ENCODE measurements around the gene TRUB2. TPM values are rescaled to one million over a fixed set of nuclear protein-coding genes. Genes with fewer than 3 reads are reported as not detected.

Gene TRUB2
- total RNA-seq: 10 to 100 TPM; 13.2 to 15.6 (median 15.3) TPM

DNA sequence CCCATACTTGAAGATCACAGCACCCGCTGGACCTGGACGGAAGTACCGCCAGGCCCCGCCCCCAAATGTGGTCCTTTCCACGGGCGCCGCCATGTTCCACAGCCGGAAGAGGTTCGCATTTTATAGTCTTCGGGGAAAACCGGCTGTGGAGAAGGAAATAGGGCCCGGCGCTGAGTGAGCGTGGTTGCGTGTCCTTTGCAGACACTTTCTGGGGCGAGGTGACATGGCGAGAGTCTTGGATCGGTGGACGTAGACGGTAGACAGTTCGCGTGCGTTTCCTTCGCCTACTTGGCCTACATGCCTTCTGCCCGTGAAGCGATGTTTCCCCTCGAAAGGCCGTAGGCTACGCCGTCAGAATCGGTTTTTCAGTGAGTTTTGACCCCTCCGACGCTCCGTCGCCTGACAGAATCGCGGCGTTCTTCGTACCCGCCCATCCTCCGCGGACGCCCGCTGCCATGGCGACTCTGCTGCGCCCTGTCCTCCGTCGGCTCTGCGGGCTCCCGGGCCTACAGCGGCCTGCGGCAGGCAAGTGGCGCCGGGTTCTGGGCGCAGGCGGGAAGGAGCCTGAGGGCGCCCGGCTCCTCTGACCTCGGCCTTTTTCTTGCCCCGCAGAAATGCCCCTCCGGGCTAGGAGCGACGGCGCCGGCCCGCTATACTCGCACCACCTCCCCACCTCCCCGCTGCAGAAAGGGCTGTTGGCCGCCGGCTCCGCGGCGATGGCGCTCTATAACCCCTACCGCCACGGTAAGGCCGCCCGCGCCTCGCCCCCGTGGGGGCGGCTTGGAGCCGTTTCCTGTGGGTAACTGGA, at the start of gene TRUB2, which contains the start of gene COQ4:
TRUB2 (minus strand) TSS at position 44 of the 808 bp plus-strand sequence; CDS start at position 5, 39 bp downstream.
COQ4 (plus strand) TSS at position 436 of the 808 bp plus-strand sequence; CDS start at position 456, 20 bp downstream.
- Histone ChIP-seq H3K9me3 (no peaks in the 10 kb centered on the region), H3K27ac (peak within 1 kb of the TSS; percentile 84 to 97 (median 96)), H3K4me3 (peak within 1 kb of the TSS; percentile 73 to 94 (median 89)), H3K27me3 (no peaks in the 10 kb centered on the region), H3K36me3 (peaks cover 3 to 60% (median 5%) of the 10 kb centered on the region in 3 donors), H3K4me1 (peaks cover 18 to 50% (median 35%) of the 10 kb centered on the region in 3 donors)
- 0 to 1% methylated on average over 20 to 65 of the region's 83 CpGs for WGBS, 2 donors
- intact Hi-C loops (cut with DNase I): no loop called here
- peak; percentile 60 for DNase-seq
- TF ChIP-seq POLR2A (IDR thresholded peaks at IDR 0.05): peak in 1 of 4 donors; percentile 26
- TF ChIP-seq, protein P1, sequence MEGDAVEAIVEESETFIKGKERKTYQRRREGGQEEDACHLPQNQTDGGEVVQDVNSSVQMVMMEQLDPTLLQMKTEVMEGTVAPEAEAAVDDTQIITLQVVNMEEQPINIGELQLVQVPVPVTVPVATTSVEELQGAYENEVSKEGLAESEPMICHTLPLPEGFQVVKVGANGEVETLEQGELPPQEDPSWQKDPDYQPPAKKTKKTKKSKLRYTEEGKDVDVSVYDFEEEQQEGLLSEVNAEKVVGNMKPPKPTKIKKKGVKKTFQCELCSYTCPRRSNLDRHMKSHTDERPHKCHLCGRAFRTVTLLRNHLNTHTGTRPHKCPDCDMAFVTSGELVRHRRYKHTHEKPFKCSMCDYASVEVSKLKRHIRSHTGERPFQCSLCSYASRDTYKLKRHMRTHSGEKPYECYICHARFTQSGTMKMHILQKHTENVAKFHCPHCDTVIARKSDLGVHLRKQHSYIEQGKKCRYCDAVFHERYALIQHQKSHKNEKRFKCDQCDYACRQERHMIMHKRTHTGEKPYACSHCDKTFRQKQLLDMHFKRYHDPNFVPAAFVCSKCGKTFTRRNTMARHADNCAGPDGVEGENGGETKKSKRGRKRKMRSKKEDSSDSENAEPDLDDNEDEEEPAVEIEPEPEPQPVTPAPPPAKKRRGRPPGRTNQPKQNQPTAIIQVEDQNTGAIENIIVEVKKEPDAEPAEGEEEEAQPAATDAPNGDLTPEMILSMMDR (IDR thresholded peaks at IDR 0.05): peak in 1 of 6 experiments; percentile 13

- 0% methylated on average over 8 to 10 of the region's 10 CpGs for WGBS, 2 donors
- Histone ChIP-seq H3K27me3 (no peaks in the 10 kb centered on the region), H3K27ac (peak overlapping the region; percentile 91 to 98 (median 95)), H3K4me1 (peaks cover 13 to 52% (median 35%) of the 10 kb centered on the region in 3 donors), H3K9me3 (no peaks in the 10 kb centered on the region), H3K36me3 (peaks cover 0 to 35% (median 0%) of the 10 kb centered on the region in 3 donors), H3K4me3 (peak overlapping the region; percentile 59 to 93 (median 90))
- TF ChIP-seq, protein P1 (IDR thresholded peaks at IDR 0.05): no peak
- TF ChIP-seq POLR2A (IDR thresholded peaks at IDR 0.05): no peak
- no peak for DNase-seq
- intact Hi-C loops (cut with DNase I): no loop called here
Measured at GRCh38 chr9:128371630-128372117, 49.4 kb upstream of the TRUB2 start.

GRCh38 chr9:128370752-128371629, 48.7 kb upstream of the TRUB2 start, which contains the start of gene URM1:
Gene URM1 (plus strand): TSS chr9:128371374. CDS start chr9:128371381, 7 bp downstream.
- peak; percentile 73 for DNase-seq
- Histone ChIP-seq H3K4me1 (peaks cover 13 to 49% (median 35%) of the 10 kb centered on the region in 3 donors), H3K36me3 (peaks cover 0 to 31% (median 0%) of the 10 kb centered on the region in 3 donors), H3K27ac (peak within 1 kb of the TSS; percentile 91 to 98 (median 95)), H3K27me3 (no peaks in the 10 kb centered on the region), H3K9me3 (no peaks in the 10 kb centered on the region), H3K4me3 (peak within 1 kb of the TSS; percentile 59 to 93 (median 90))
- intact Hi-C loops (cut with DNase I): no loop called here
- 0 to 1% methylated on average over 28 to 35 of the region's 55 CpGs for WGBS, 2 donors
- TF ChIP-seq, protein P1 (IDR thresholded peaks at IDR 0.05): peak in 1 of 6 experiments; percentile 5
- peak in 3 of 4 donors; percentile 76 to 93 (median 83) for TF ChIP-seq POLR2A (IDR thresholded peaks at IDR 0.05)

- H3K27me3 ChIP-seq: no peaks in the 10 kb centered on the region
- peak overlapping the region; percentile 91 to 98 (median 95) for H3K27ac ChIP-seq
- intact Hi-C loops (cut with DNase I): no loop called here
- H3K4me3 ChIP-seq: peak overlapping the region; percentile 59 to 93 (median 90)
- TF ChIP-seq POLR2A (IDR thresholded peaks at IDR 0.05): no peak
- TF ChIP-seq, protein P1 (IDR thresholded peaks at IDR 0.05): no peak
- peaks cover 0 to 25% (median 0%) of the 10 kb centered on the region in 3 donors for H3K36me3 ChIP-seq
- DNase-seq: no peak
- no peaks in the 10 kb centered on the region for H3K9me3 ChIP-seq
- H3K4me1 ChIP-seq: peaks cover 13 to 47% (median 31%) of the 10 kb centered on the region in 3 donors
Measured at GRCh38 chr9:128370367-128370751, 48.1 kb upstream of the TRUB2 start.
